K562 (cell line): Measurements from ENCODE around the gene SIM2. TPM values are rescaled to one million over a fixed set of nuclear protein-coding genes. Genes with fewer than 3 reads are reported as not detected.

Experiments used
- ATAC-seq: fragments of 200-7000 bp; cut with Tn5 transposase; 3 replicates; pipeline ENCODE4 v1.9.1; 2020; ENCODE audit warnings: moderate library complexity
- BruUV-seq: library from RNA; stranded (reverse); fragments of 400-500 nt; replicated peaks from 2 replicates; lab custom pipeline; 2021; lab: Mats Ljungman, UMichigan
- CTCF ChIA-PET: fragments of 300-600 bp; formaldehyde crosslinking; extraction: SDS; loops from one replicate; lab custom pipeline; 2021; ENCODE audit warnings: low intra/inter-chr PET ratio; lab: Yijun Ruan, JAX
- POLR2A ChIA-PET: fragments of 300-600, 350-650 bp; sonication (Branson Sonifier 250); formaldehyde crosslinking; extraction: SDS; loops from one replicate; lab custom pipeline; 2021; ENCODE audit warnings: antibody characterized with exemption, inconsistent platforms; lab: Yijun Ruan, JAX
- DNase-seq, 4 experiments: peaks; one replicate each; pipeline versions ENCODE4 v3.0.0 to v3.0.0-alpha.2; 2011 to 2018; ENCODE audit warnings: low spot score in 3 of 4, mixed read lengths in 3 of 4; ENCODE audit errors: extremely low read depth in 1 of 4
- FAIRE-seq: peaks from 2 replicates; lab custom pipeline; 2011; peaks lifted over from hg19 to GRCh38; lab: Jason Lieb, UNC
- H2AFZ ChIP-seq: 2 replicates; pipeline ENCODE4 v1.6.0; 2011; ENCODE audit warnings: low read depth, low read length, control low read depth, inconsistent platforms
- H3K27ac ChIP-seq: fragments of 200-600 bp; 3 replicates; pipeline ENCODE4 v1.8.0; 2011; ENCODE audit warnings: low read depth, mild to moderate bottlenecking, control low read depth, inconsistent platforms, low read length, moderate library complexity, mixed read lengths; ENCODE audit errors: extremely low read depth
- H3K27me3 ChIP-seq, 2 experiments: fragments of 300-600 bp in 1 of 2; 2 replicates in 1 of 2; 3 replicates in 1 of 2; pipeline versions ENCODE4 v1.6.0 to v1.8.0; 2011; ENCODE audit warnings: inconsistent platforms in 2 of 2, low read length in 2 of 2, mild to moderate bottlenecking in 1 of 2, mixed read lengths in 1 of 2, moderate library complexity in 1 of 2; ENCODE audit not compliant: control insufficient read depth in 2 of 2, insufficient read depth in 2 of 2
- H3K36me3 ChIP-seq: fragments of 300-600 bp; 3 replicates; pipeline ENCODE4 v1.8.0; 2011; ENCODE audit warnings: mild to moderate bottlenecking, low read length, inconsistent platforms; ENCODE audit not compliant: control insufficient read depth, insufficient read depth
- H3K4me1 ChIP-seq, 2 experiments: fragments of 200-600 bp in 1 of 2; replicated peaks in 1 of 2; 2 replicates in 1 of 2; 3 replicates in 1 of 2; pipeline versions ENCODE4 v1.5.1 to v1.8.0; 2011; ENCODE audit warnings: inconsistent platforms in 2 of 2, low read length in 2 of 2, mild to moderate bottlenecking in 1 of 2, mixed read lengths in 1 of 2, moderate library complexity in 1 of 2; ENCODE audit not compliant: control insufficient read depth in 2 of 2, insufficient read depth in 2 of 2
- H3K4me2 ChIP-seq: 2 replicates; pipeline ENCODE4 v1.6.1; 2011; ENCODE audit warnings: low read length, control low read depth, inconsistent platforms, mixed read lengths; ENCODE audit not compliant: insufficient read depth
- H3K4me3 ChIP-seq: fragments of 200-600 bp; sonication (generic), shearing (Covaris generic); 2 replicates; pipeline ENCODE4 v1.5.1; 2016; ENCODE audit warnings: control low read depth, inconsistent platforms
- H3K79me2 ChIP-seq: fragments of 200-600 bp; 3 replicates; pipeline ENCODE4 v1.8.0; 2011; ENCODE audit warnings: low read length, inconsistent platforms; ENCODE audit not compliant: control insufficient read depth, insufficient read depth
- H3K9ac ChIP-seq, 2 experiments: 2 replicates each; pipeline versions ENCODE4 v1.6.0 to v1.6.1; 2011; ENCODE audit warnings: low read depth in 2 of 2, low read length in 2 of 2, control low read depth in 1 of 2, inconsistent platforms in 1 of 2, mild to moderate bottlenecking in 1 of 2, mixed read lengths in 1 of 2; ENCODE audit not compliant: insufficient read depth in 1 of 2
- H3K9me1 ChIP-seq: one replicate; pipeline ENCODE4 v1.6.0; 2011; ENCODE audit warnings: inconsistent platforms, mild to moderate bottlenecking, low read length, moderate library complexity; ENCODE audit not compliant: control insufficient read depth, insufficient read depth
- H3K9me3 ChIP-seq: replicated peaks from 2 replicates; pipeline ENCODE4 v1.5.1; 2011; ENCODE audit warnings: low read depth, low read length, inconsistent platforms; ENCODE audit not compliant: control insufficient read depth, insufficient read depth
- H4K20me1 ChIP-seq: replicated peaks from 2 replicates; pipeline ENCODE4 v1.6.1; 2011; ENCODE audit warnings: low read length, inconsistent platforms, mixed read lengths; ENCODE audit not compliant: control insufficient read depth, insufficient read depth
- CBX2 ChIP-seq: fragments of 200-600 bp; sonication (generic); IDR thresholded peaks from one replicate; pipeline ENCODE4 v1.6.1; 2012; ENCODE audit warnings: mild to moderate bottlenecking, low read length, inconsistent platforms; ENCODE audit not compliant: insufficient read depth, poor library complexity, severe bottlenecking
- HOXB6 ChIP-seq: fragments of 250-450 bp; sonication (Bioruptor Pico); IDR thresholded peaks from 2 replicates; pipeline ENCODE4 v1.5.1; 2022; ENCODE audit warnings: mild to moderate bottlenecking, borderline replicate concordance
- LCOR ChIP-seq: sonication (generic); formaldehyde crosslinking; IDR thresholded peaks from 2 replicates; pipeline ENCODE4 v1.8.0; 2022; ENCODE audit warnings: mild to moderate bottlenecking, missing genetic modification reagents
- PCBP1 ChIP-seq: fragments of 200-400 bp; formaldehyde crosslinking; IDR thresholded peaks from 2 replicates; pipeline ENCODE4 v1.6.1; 2018; ENCODE audit warnings: mild to moderate bottlenecking, low read depth, low read length; ENCODE audit not compliant: poor library complexity, severe bottlenecking
- TOE1 ChIP-seq, 2 experiments: fragments of 450-650 bp in 1 of 2; sonication (generic) in 1 of 2; formaldehyde crosslinking in 1 of 2; IDR thresholded peaks; 2 replicates each; pipeline versions ENCODE4 v1.7.1 to v1.8.0; 2016 to 2022; ENCODE audit warnings: borderline replicate concordance in 2 of 2, mild to moderate bottlenecking in 2 of 2, antibody characterized with exemption in 1 of 2, inconsistent platforms in 1 of 2, low read depth in 1 of 2, missing genetic modification reagents in 1 of 2, moderate library complexity in 1 of 2
- ZNF282 ChIP-seq: sonication (generic); formaldehyde crosslinking; IDR thresholded peaks from 2 replicates; pipeline ENCODE4 v1.8.1; 2023; ENCODE audit warnings: missing genetic modification reagents
- WGBS: fragments of 100-300 bp; shearing (Covaris generic); methylation state at CpG from one replicate; pipeline ENCODE4 v1.1.6; 2016; ENCODE audit warnings: low coverage, mixed read lengths; ENCODE audit not compliant: insufficient coverage; ENCODE audit errors: missing lambda C conversion rate; 5-methylcytosine and 5-hydroxymethylcytosine counted together
- in situ Hi-C: fragments of 300-500 bp; cut with MboI; formaldehyde crosslinking; loops from 4 replicates; pipeline ENCODE4 v1.15.0; 2018; ENCODE audit warnings: inconsistent platforms, mixed read lengths
- intact Hi-C: fragments of 100-400 bp; cut with micrococcal nuclease; formaldehyde crosslinking; loops from 2 replicates; pipeline ENCODE4 v1.14.2; 2022
- polyA plus RNA-seq, 8 experiments: library from polyadenylated mRNA; depleted of rRNA in 4 of 8; stranded (reverse) in 5 of 8; unstranded in 3 of 8; fragments of >200 nt; fragmentation: Nextera tagmentation in 2 of 8; fragmentation: Illumina TruSeq in 1 of 8; extraction: Ambion mirVana in 2 of 8; extraction: Trizol in 1 of 8; gene quantifications; 2 replicates each; pipeline versions ENCODE4 v1.2.1 to v1.2.3, GENCODE V29; 2011 to 2014; ENCODE audit warnings: inconsistent platforms in 1 of 8, missing spikeins in 1 of 8
- total RNA-seq, 7 experiments: library from RNA; depleted of rRNA in 6 of 7; stranded (reverse); fragments of >200 nt in 6 of 7; fragmentation: Illumina TruSeq in 2 of 7; extraction: Trizol in 2 of 7; gene quantifications; 2 replicates each; pipeline versions ENCODE4 v1.2.1 to v1.2.3, GENCODE V29; 2011 to 2021; ENCODE audit warnings: low replicate concordance in 1 of 7
- TF ChIP-seq, protein P1 (sequence below), 3 experiments: IDR thresholded peaks in 2 of 3; conservative IDR thresholded peaks in 1 of 3; 2 replicates each; pipeline ENCODE4 v1.5.1; 2011 to 2012; ENCODE audit warnings: low read length in 3 of 3, mild to moderate bottlenecking in 3 of 3, control low read depth in 2 of 3, improper control_type of control experiment in 1 of 3, inconsistent platforms in 1 of 3, low read depth in 1 of 3, mixed read lengths in 1 of 3, moderate library complexity in 1 of 3; ENCODE audit not compliant: insufficient read depth in 2 of 3
- TF ChIP-seq, protein P2 (sequence below): fragments of 200-800 bp; sonication (Bioruptor generic); IDR thresholded peaks from 2 replicates; pipeline ENCODE4 v1.6.1; 2016; ENCODE audit warnings: missing genetic modification characterization, missing compliant biosample characterization
- TF ChIP-seq, protein P3 (sequence below), 2 experiments: IDR thresholded peaks; 2 replicates each; pipeline ENCODE4 v1.6.1; 2011; ENCODE audit warnings: borderline replicate concordance in 1 of 2, control low read depth in 1 of 2, low read depth in 1 of 2, low read length in 1 of 2, mild to moderate bottlenecking in 1 of 2, mixed read lengths in 1 of 2, moderate library complexity in 1 of 2; ENCODE audit not compliant: insufficient read depth in 1 of 2, insufficient read length in 1 of 2, poor library complexity in 1 of 2, severe bottlenecking in 1 of 2; ENCODE audit errors: extremely low read depth in 1 of 2

Gene SIM2
- total and polyA plus RNA-seq, 9 of the 15 experiments (the other 6 are each of a cell fraction or from before 2014, with no cell fraction given), result 0.07 to 0.11 (median 0.08) TPM; not detected in 6

DNA sequence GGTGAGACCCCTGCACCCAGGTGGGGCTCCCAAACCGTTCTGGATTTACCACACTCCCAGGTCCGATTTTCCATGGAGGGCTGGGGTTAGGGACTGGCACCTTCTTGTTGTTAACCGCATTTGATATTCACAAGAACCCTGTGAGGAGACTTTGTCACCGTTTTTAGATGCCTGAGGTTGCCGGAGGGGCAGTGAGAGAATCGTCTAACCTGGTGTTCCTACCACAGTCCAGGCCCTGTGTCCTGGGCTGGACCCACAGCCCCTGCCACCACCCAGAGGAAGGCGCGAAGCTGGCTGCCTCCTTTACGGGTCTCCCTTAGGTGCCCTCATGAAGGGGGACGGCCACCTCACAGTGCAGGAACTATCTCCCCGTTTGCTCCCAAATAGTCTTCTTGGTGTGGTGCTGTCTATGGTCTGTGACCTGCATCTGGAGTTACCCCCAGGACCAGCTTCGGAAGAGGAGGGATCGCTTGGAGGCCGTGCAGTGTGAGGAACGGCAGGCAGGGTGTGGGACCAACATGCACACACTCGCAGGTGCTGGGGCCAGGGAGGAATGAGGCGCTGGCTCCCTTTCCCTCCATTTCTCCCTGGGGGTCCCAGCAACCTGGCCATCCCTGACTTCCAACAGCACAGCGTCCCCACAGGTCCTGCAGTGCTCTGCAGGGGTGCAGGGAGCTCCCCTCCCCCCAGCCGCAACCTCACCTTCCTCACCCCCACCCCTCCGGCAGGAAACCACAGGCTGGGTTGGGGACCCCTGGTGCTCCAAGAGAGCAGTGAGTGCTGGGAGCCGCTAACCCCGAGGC is 7.0 kb downstream of the SIM2 start:
- no peaks in the 10 kb centered on the region for H3K79me2 ChIP-seq
- H3K9me3 ChIP-seq, result no peaks in the 10 kb centered on the region
- H3K4me3 ChIP-seq, result no peak overlapping the region
- no TSS peak for BruUV-seq
- H3K4me2 ChIP-seq, result no peak overlapping the region
- in situ Hi-C loops, result no loop called here
- CTCF ChIA-PET, result interaction anchor here (0.6 kb wide), 1 partner anchor 286 kb away, joined by 4 read pairs; no protein-coding TSS in a partner anchor
- no peak overlapping the region for H2AFZ ChIP-seq
- TF ChIP-seq CBX2 (peak; percentile 58), PCBP1 (no peak), TOE1 (IDR thresholded peaks at IDR 0.05; ENCODE audit: borderline replicate concordance) (no peak), TOE1 (CRISPR knock-in tag; IDR thresholded peaks at IDR 0.05; ENCODE audit: borderline replicate concordance, low read depth) (no peak), HOXB6 (no peak), LCOR (CRISPR knock-in tag) (no peak), ZNF282 (no peak)
- TF ChIP-seq, protein P1, sequence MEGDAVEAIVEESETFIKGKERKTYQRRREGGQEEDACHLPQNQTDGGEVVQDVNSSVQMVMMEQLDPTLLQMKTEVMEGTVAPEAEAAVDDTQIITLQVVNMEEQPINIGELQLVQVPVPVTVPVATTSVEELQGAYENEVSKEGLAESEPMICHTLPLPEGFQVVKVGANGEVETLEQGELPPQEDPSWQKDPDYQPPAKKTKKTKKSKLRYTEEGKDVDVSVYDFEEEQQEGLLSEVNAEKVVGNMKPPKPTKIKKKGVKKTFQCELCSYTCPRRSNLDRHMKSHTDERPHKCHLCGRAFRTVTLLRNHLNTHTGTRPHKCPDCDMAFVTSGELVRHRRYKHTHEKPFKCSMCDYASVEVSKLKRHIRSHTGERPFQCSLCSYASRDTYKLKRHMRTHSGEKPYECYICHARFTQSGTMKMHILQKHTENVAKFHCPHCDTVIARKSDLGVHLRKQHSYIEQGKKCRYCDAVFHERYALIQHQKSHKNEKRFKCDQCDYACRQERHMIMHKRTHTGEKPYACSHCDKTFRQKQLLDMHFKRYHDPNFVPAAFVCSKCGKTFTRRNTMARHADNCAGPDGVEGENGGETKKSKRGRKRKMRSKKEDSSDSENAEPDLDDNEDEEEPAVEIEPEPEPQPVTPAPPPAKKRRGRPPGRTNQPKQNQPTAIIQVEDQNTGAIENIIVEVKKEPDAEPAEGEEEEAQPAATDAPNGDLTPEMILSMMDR (IDR thresholded peaks at IDR 0.05 in 2 of 3, conservative IDR thresholded peaks at IDR 0.05 in 1 of 3; ENCODE audit: insufficient read depth in 2 of 3, low read depth in 1 of 3, low read length in 3 of 3), result peak; percentile 22 to 39 (median 35); a peak in 4 of 6 replicates
- TF ChIP-seq, protein P2, sequence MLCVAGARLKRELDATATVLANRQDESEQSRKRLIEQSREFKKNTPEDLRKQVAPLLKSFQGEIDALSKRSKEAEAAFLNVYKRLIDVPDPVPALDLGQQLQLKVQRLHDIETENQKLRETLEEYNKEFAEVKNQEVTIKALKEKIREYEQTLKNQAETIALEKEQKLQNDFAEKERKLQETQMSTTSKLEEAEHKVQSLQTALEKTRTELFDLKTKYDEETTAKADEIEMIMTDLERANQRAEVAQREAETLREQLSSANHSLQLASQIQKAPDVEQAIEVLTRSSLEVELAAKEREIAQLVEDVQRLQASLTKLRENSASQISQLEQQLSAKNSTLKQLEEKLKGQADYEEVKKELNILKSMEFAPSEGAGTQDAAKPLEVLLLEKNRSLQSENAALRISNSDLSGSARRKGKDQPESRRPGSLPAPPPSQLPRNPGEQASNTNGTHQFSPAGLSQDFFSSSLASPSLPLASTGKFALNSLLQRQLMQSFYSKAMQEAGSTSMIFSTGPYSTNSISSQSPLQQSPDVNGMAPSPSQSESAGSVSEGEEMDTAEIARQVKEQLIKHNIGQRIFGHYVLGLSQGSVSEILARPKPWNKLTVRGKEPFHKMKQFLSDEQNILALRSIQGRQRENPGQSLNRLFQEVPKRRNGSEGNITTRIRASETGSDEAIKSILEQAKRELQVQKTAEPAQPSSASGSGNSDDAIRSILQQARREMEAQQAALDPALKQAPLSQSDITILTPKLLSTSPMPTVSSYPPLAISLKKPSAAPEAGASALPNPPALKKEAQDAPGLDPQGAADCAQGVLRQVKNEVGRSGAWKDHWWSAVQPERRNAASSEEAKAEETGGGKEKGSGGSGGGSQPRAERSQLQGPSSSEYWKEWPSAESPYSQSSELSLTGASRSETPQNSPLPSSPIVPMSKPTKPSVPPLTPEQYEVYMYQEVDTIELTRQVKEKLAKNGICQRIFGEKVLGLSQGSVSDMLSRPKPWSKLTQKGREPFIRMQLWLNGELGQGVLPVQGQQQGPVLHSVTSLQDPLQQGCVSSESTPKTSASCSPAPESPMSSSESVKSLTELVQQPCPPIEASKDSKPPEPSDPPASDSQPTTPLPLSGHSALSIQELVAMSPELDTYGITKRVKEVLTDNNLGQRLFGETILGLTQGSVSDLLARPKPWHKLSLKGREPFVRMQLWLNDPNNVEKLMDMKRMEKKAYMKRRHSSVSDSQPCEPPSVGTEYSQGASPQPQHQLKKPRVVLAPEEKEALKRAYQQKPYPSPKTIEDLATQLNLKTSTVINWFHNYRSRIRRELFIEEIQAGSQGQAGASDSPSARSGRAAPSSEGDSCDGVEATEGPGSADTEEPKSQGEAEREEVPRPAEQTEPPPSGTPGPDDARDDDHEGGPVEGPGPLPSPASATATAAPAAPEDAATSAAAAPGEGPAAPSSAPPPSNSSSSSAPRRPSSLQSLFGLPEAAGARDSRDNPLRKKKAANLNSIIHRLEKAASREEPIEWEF, result no peak
- TF ChIP-seq, protein P3, sequence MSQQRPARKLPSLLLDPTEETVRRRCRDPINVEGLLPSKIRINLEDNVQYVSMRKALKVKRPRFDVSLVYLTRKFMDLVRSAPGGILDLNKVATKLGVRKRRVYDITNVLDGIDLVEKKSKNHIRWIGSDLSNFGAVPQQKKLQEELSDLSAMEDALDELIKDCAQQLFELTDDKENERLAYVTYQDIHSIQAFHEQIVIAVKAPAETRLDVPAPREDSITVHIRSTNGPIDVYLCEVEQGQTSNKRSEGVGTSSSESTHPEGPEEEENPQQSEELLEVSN (IDR thresholded peaks at IDR 0.05; ENCODE audit: borderline replicate concordance in 1 of 2, extremely low read depth in 1 of 2, insufficient read depth in 1 of 2, insufficient read length in 1 of 2, low read depth in 1 of 2, low read length in 1 of 2, poor library complexity in 1 of 2, severe bottlenecking in 1 of 2), result peak in 1 of 2 experiments; percentile 8
- H3K27me3 ChIP-seq, result peaks cover 89 to 98% of the 10 kb centered on the region in 2 experiments
- intact Hi-C loops, result no loop called here
- ATAC-seq, result peak; percentile 62
- H4K20me1 ChIP-seq, result peaks cover 7% of the 10 kb centered on the region
- DNase-seq, result peak in 3 of 4 experiments; percentile 17 to 59 (median 51)
- no peak overlapping the region for H3K9ac ChIP-seq
- H3K4me1 ChIP-seq, result peaks cover 0 to 33% of the 10 kb centered on the region in 2 experiments; a peak in 2 of 5 replicates
- H3K27ac ChIP-seq, result no peak overlapping the region
- 15% methylated on average over 19 of the region's 22 CpGs for WGBS
- POLR2A ChIA-PET, result interaction anchor here (0.6 kb wide), 1 partner anchor 352 kb away, joined by 3 read pairs; no protein-coding TSS in a partner anchor
- H3K36me3 ChIP-seq, result no peaks in the 10 kb centered on the region
- H3K9me1 ChIP-seq, result no peaks in the 10 kb centered on the region
- FAIRE-seq, result no peak
